Mucosa of rectum (tissue), 2 donors: ENCODE results near the gene ATP10A.
A peak's percentile ranks its signal among the peaks of the same experiment; 100 is the strongest.
"Not testable (repeated sequence)": the region's sequence is repeated elsewhere in the genome, so short reads cannot be mapped to it uniquely, and the experiment has no call there.

Source experiments
- H3K27ac ChIP-seq, 2 donors: one replicate each; pipeline ENCODE4 v1.7.0; 2013; ENCODE audit warnings: inconsistent platforms in 2 of 2, low read depth in 2 of 2, low read length in 2 of 2
- H3K27me3 ChIP-seq, 2 donors: one replicate each; pipeline ENCODE4 v1.7.0; 2013; ENCODE audit warnings: low read length in 2 of 2; ENCODE audit not compliant: control insufficient read depth in 2 of 2, insufficient read depth in 2 of 2
- H3K36me3 ChIP-seq, 2 donors: one replicate each; pipeline ENCODE4 v1.7.0; 2013; ENCODE audit warnings: low read length in 2 of 2; ENCODE audit not compliant: control insufficient read depth in 2 of 2, insufficient read depth in 2 of 2
- H3K4me1 ChIP-seq, 2 donors: one replicate each; pipeline ENCODE4 v1.7.0; 2013; ENCODE audit warnings: low read length in 2 of 2, mild to moderate bottlenecking in 1 of 2; ENCODE audit not compliant: control insufficient read depth in 2 of 2, insufficient read depth in 2 of 2
- H3K4me3 ChIP-seq, 2 donors: one replicate each; pipeline ENCODE4 v1.7.0; 2013; ENCODE audit warnings: low read length in 2 of 2
- H3K9ac ChIP-seq, 2 donors: one replicate each; pipeline ENCODE4 v1.7.0; 2013; ENCODE audit warnings: low read length in 2 of 2, low read depth in 1 of 2, mild to moderate bottlenecking in 1 of 2
- H3K9me3 ChIP-seq, 2 donors: one replicate each; pipeline ENCODE4 v1.7.0; 2013; ENCODE audit warnings: low read length in 2 of 2; ENCODE audit not compliant: control insufficient read depth in 2 of 2
- donor health status: healthy.
- donor health status: Normal muscosa, but diverticular disease.

The ATP10A gene

DNA sequence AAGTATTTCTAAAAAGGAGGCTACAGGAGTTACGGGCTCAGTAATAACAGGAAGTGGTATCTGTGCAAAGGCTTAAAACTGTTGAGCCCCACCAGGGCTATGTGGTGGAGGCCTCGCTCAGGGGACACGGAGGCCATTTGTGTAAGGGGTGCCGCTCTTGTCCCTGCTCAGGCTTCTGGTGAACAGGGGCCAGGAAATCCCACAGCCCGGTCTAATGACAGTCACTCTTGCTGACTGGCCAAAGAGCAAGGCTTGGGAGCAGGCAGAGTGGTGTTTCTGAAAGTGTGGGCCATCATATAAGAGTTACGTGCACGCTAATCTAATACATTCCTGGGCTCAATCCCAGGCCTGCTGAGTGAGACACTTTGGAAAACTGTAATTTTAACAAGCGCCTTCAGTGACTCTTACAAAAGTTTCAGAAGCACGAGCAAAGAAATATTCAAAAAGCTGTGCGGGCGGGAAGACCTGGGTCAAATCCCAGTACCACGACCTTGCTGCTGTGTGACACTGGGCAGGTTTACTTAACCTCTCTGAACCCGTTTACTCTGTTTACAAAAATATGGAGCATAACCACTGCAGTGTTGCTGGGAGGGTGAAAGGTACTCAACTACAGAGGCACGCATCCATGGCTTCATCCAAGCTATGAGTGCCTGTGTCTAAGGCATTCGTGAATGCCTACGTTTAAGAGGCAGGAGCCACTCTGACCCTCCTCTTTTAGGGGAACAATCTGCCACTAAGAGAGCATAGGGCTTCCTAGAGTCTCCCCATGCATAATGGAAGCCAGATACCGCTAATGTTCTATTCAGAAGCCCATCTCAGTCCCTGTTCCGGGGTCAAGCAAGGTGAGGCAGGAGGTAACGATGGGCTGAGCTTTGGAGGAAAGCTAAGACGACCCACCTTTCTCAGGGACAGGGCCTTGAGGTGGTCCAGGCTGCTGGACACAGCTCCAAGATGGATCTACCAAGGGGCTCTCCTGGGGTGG, 2.0 kb downstream of the ATP10A start:
- no peaks in the 10 kb centered on the region for H3K9me3 ChIP-seq
- H3K27ac ChIP-seq, result peak overlapping the region; percentile 63 to 75
- peak overlapping the region; percentile 52 to 66 for H3K9ac ChIP-seq
- peak overlapping the region; percentile 65 to 72 for H3K4me3 ChIP-seq
- no peaks in the 10 kb centered on the region for H3K27me3 ChIP-seq
- H3K36me3 ChIP-seq, result no peaks in the 10 kb centered on the region
- peaks cover 3 to 7% of the 10 kb centered on the region in 2 donors for H3K4me1 ChIP-seq

DNA sequence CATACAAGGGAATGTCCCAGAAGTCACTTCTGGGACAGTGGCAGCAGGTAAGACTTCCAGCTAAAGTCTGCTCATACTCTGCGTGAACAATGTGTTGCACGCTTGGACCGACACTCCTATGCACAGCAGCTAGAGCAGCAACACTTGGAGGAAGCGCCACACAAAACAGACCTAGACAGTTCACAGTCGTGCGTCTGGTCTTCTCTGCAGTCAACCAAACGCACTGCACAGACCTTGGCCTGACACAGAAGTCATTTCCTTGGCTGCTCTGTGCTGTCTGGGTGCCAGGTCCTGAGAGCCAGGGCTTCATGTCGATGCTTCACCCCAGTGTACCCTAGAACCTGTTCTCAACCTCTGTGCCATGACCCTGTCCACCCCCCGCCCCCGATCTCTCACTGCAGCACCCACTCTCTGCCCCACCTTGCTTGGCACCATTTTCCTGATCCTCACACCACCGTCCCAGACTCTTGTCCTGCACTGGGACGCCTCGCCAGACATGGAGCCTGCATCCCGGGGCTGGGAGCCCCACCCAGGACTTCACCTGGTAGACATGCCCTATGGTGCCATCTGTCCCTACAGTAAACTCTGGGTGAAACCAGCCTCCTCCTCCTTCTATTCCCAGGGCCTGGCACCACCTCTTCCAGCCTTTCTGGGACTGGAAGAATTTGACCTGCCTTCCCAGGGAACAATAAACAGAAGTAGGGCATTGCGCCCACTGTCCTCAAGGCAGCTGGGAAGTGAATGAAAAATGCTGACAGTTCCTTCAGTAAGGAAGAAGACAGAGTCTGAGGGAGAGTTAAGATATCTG, 3.1 kb downstream of the ATP10A start:
- Histone ChIP-seq H3K27ac (peak overlapping the region; percentile 63 to 75), H3K9me3 (no peaks in the 10 kb centered on the region), H3K4me3 (peak overlapping the region; percentile 19 to 72), H3K9ac (peak overlapping the region in 1 of 2 donors; percentile 22), H3K4me1 (peaks cover 3 to 7% of the 10 kb centered on the region in 2 donors), H3K27me3 (no peaks in the 10 kb centered on the region), H3K36me3 (no peaks in the 10 kb centered on the region)

DNA sequence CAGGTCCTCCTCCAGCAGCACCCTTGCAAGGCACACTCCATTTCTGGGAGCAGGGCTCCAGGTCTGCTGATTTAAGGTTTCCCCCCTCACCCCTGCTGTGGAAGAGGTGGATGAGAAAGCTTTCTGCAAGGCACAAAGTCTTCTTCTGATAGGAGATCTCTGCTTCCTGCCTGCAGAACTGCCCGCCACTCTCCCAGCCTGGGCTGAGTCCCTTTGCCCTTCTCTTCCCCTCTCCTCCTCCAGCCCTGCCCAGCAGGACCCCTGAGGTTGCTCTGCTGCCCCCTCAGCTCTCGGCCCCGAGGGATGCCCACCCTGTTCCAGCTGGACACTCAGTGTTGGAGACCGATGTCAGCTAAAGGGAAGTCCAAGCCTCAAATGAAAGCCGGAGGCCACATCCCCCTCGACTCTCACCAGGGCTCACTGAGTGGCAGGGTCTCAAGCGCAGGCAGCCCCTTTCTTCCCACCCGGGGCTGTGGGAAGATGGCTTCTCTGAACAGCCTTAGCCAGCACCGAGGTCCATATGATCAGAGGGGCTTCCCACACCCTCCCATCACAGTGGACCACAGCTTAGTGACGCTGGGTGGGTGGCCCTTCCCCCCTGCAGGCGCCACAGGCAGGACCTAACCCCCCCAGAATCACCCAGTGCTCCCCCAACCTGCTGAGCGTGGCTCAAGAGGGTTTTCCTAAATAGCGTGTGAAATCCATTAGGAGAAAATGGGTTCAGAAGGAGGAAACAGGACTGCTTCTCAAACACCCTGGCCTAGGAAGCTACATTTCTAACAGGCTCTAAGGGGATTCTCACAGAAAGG, 4.0 kb downstream of the ATP10A start:
- Histone ChIP-seq H3K27ac (peak overlapping the region in 1 of 2 donors; percentile 49), H3K36me3 (no peaks in the 10 kb centered on the region), H3K9me3 (no peaks in the 10 kb centered on the region), H3K27me3 (no peaks in the 10 kb centered on the region), H3K4me1 (peaks cover 3 to 7% of the 10 kb centered on the region in 2 donors), H3K4me3 (no peak overlapping the region), H3K9ac (no peak overlapping the region)

DNA sequence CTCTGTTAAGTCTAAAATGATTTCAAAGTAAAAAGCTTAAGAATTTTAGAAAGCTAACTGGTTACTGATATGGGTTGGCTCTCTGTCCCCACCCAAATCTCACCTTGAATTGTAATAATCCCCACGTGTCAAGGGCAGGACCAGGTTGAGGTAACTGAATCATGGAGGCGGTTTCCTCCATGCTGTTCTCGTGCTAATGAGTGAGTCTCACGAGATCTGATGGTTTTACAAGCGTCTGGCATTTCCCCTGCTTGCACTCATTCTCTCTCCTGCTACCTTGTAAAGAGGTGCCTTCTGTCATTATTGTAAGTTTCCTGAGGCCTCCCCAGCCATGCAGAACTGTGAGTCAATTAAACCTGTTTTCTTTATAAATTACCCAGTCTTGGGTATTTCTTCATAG, 7.1 kb downstream of the ATP10A start:
- not testable (repeated sequence) for H3K9me3 ChIP-seq, H3K36me3 ChIP-seq, H3K27ac ChIP-seq, H3K4me1 ChIP-seq, H3K27me3 ChIP-seq, H3K9ac ChIP-seq, H3K4me3 ChIP-seq

DNA sequence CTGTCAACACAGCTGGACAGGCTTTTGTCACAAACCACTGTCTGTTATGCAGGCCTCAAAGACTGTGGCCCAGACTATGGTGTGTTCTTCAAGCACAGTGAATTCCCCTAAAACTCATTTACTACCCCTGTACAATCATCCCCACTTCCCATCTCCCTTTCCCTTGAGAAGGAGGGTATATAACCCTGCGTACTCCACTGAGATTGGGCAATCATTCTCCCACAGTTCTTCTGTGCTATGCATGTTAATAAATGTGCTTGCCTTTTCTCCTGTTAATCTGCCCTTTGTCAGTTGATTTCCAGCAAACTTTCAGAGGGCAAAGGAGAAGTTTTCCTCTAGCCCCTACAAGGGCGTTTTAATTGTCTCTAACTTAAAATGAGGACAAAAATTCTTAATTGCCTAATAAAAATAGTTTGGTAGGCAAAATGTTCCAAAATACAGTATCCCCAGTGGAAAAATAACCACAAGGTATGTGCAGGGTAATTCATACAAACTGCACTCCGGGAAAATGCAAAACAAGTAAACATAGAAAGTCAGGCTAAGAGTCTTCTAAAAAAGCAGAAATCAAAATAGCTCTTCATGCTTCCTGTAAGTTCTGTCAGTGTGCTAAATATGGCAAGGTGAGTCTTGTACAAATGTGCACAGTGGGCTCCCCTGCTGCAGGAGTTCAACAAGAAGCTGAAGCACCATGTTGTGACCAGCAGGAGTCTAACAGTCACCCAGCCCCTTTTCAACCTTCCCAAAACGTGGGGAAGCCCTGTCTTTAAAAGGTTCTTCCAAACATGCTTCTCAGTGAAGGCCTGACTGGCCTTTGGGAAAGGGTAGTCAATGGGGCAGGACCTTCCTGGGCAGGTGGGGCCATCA, 10.2 kb downstream of the ATP10A start:
- H3K4me3 ChIP-seq, result no peak overlapping the region
- H3K4me1 ChIP-seq, result peaks cover 7 to 11% of the 10 kb centered on the region in 2 donors
- H3K27ac ChIP-seq, result no peak overlapping the region
- no peak overlapping the region for H3K9ac ChIP-seq
- H3K27me3 ChIP-seq, result no peaks in the 10 kb centered on the region
- H3K9me3 ChIP-seq, result peaks cover 0 to 2% of the 10 kb centered on the region in 2 donors
- H3K36me3 ChIP-seq, result no peaks in the 10 kb centered on the region

DNA sequence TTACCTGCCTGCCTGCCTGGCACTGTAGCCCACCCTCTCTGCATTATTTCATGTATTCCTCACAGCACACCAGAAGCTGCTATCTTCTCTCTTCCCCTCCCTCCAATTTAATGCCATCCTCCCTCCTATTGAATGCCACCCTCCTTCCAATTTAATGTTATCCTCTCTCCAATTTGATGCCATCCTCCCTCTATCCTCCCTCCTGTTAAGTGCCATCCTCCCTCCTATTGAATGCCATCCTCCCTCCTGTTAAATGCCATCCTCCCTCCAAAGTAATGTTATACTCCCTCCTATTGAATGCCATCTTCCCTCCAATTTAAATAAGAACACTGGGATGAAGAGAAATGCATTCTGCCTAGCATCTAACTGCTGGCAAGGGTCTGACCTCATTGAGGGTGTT, 11.1 kb downstream of the ATP10A start:
- Histone ChIP-seq H3K27ac (no peak overlapping the region), H3K36me3 (no peaks in the 10 kb centered on the region), H3K4me3 (no peak overlapping the region), H3K27me3 (no peaks in the 10 kb centered on the region), H3K9ac (no peak overlapping the region), H3K4me1 (peaks cover 7 to 11% of the 10 kb centered on the region in 2 donors), H3K9me3 (peaks cover 0 to 2% of the 10 kb centered on the region in 2 donors)

DNA sequence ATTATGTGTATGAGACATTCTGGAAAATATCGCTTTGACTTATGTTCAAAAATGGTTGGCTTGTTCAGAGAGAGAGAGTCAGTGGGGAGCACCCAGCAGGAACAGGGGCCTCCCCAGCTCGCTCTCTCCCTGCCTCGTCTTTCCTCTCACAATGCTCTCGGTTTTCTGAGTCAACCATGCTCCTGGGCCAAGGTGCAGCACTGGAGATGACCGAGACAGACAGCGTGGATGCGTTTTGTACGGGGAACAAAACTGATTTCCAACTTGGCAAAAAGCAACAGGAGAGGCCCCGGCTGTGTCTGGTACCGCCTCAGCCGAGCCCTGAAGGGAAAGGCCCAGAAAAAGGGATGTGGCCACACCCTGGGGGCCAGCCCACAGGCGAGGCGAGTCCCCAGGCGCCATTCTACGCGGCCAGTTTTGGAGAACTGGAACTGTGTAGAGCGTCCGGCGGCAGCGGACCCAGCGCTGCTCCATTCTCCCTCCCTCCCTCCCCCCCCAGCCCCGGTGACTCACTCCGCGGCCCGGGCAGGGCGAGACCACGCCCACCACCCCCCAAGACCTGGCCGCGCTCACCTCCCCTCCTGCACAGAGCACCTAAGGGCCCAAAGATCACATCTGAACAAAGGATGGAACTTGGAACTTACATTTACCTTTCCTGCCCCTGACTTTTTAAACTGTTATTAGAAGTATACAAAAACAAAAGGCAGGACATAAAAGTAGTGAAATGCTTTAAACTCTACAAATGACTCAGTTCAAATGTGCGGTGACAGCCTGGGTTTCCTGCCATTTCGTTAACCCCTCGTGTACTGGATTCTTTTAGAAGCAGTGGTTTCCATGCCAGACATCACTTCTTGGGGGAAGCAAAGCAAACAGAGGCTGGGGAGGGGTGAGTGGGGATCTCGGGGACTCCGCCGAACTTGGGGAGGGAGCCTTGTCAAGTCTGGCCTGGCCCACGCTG, 12.7 kb downstream of the ATP10A start:
- Histone ChIP-seq H3K4me3 (peak overlapping the region; percentile 19 to 70), H3K27me3 (no peaks in the 10 kb centered on the region), H3K27ac (peak overlapping the region; percentile 76 to 77), H3K9me3 (peaks cover 0 to 2% of the 10 kb centered on the region in 2 donors), H3K36me3 (no peaks in the 10 kb centered on the region), H3K9ac (peak overlapping the region; percentile 52 to 68), H3K4me1 (peaks cover 7 to 11% of the 10 kb centered on the region in 2 donors)

DNA sequence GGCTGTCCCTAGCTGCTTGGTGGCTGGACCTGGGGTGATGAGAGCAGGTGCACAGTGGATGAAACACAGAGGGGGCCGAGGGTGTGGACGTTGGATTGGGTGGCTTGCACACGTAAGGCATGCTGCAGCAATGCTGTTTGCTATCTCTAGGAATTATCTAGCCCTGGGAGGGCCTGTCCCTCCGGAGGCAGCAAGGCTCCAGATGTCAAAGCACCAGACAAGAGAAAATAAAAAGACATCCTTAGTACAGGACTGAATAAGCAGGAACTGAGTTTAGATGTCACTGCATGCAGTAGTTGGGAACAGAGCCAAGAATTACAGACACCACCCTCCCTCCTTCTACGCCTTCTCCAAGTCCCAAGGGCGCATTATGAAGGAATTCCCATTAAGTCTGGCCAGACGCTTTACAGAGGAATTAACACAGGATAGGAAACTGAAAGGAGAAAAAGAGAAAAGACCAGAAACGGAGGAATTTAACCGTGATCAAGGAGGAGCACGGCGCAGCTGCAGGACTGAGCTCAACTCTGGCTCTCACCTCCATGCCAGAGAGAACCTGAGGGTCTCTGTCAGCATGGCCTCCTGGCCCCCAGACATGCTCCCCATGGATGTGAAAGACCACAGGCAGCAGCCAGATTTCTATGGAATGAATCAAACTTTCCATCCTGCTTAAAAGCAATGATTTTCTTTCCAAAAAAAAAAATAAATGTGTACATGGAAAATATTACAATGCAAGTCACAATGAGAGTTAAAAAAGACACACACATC, 13.8 kb downstream of the ATP10A start:
- Histone ChIP-seq H3K36me3 (no peaks in the 10 kb centered on the region), H3K27me3 (no peaks in the 10 kb centered on the region), H3K9me3 (peaks cover 0 to 2% of the 10 kb centered on the region in 2 donors), H3K27ac (peak overlapping the region; percentile 76 to 77), H3K4me1 (peaks cover 7 to 11% of the 10 kb centered on the region in 2 donors), H3K9ac (no peak overlapping the region), H3K4me3 (peak overlapping the region; percentile 6 to 46)
